ENCODE data around the gene CATSPERB. TPM values are rescaled to one million over a fixed set of nuclear protein-coding genes. Genes with fewer than 3 reads are reported as not detected.

Gene CATSPERB
- total RNA-seq, 1 experiment from 2014 or later, result 2.1 TPM

GRCh38 chr14:91647856-91648255 is 84.0 kb downstream of the CATSPERB start:
- Mint-ChIP-seq H3K9me3 (ENCODE audit: unreplicated experiment) (peaks cover 4% of the 10 kb centered on the region), H3K4me3 (ENCODE audit: unreplicated experiment) (no peak overlapping the region), H3K4me1 (ENCODE audit: low read depth, unreplicated experiment) (peaks cover 8% of the 10 kb centered on the region), H3K27ac (ENCODE audit: unreplicated experiment) (no peak overlapping the region), H3K27me3 (ENCODE audit: insufficient read depth, unreplicated experiment) (no peaks in the 10 kb centered on the region), H3K36me3 (ENCODE audit: insufficient read depth, unreplicated experiment) (peaks cover 5% of the 10 kb centered on the region)
- POLR2A ChIA-PET, result no interaction called here
- CTCF ChIA-PET, result no interaction called here
- DNase-seq, result no peak
- Histone ChIP-seq H3K4me1 (peaks cover 7% of the 10 kb centered on the region), H3K9me3 (no peaks in the 10 kb centered on the region), H3K27me3 (replicated peaks; ENCODE audit: control insufficient read depth, insufficient read depth, low read length) (no peaks in the 10 kb centered on the region), H3K4me3 (ENCODE audit: low read depth, low read length) (no peak overlapping the region), H3K36me3 (ENCODE audit: control insufficient read depth, insufficient read depth, low read length) (no peaks in the 10 kb centered on the region)
- intact Hi-C loops (cut with micrococcal nuclease; ENCODE audit: unreplicated experiment), result no loop called here
- BruUV-seq (replicated peaks), result no TSS peak
- no peak for TF ChIP-seq CTCF (IDR thresholded peaks at IDR 0.05; ENCODE audit: insufficient read depth in 1 of 2, low read depth in 1 of 2, low read length in 1 of 2, severe bottlenecking in 1 of 2, unreplicated experiment in 1 of 2)

GRCh38 chr14:91636604-91637003 is 95.3 kb downstream of the CATSPERB start:
- Mint-ChIP-seq H3K27me3 (ENCODE audit: insufficient read depth, unreplicated experiment) (no peaks in the 10 kb centered on the region), H3K9me3 (ENCODE audit: unreplicated experiment) (no peaks in the 10 kb centered on the region), H3K4me3 (ENCODE audit: unreplicated experiment) (no peak overlapping the region), H3K36me3 (ENCODE audit: insufficient read depth, unreplicated experiment) (no peaks in the 10 kb centered on the region), H3K27ac (ENCODE audit: unreplicated experiment) (no peak overlapping the region), H3K4me1 (ENCODE audit: low read depth, unreplicated experiment) (no peaks in the 10 kb centered on the region)
- no peak overlapping the region for H3K4me3 ChIP-seq (ENCODE audit: low read depth, low read length)
- ChIA-PET CTCF (no interaction called here), POLR2A (no interaction called here)
- intact Hi-C loops (cut with micrococcal nuclease; ENCODE audit: unreplicated experiment), result no loop called here
- H3K27me3 ChIP-seq (replicated peaks; ENCODE audit: control insufficient read depth, insufficient read depth, low read length), result no peaks in the 10 kb centered on the region
- no peaks in the 10 kb centered on the region for H3K9me3 ChIP-seq
- no peaks in the 10 kb centered on the region for H3K36me3 ChIP-seq (ENCODE audit: control insufficient read depth, insufficient read depth, low read length)
- TF ChIP-seq CTCF (IDR thresholded peaks at IDR 0.05; ENCODE audit: insufficient read depth in 1 of 2, low read depth in 1 of 2, low read length in 1 of 2, severe bottlenecking in 1 of 2, unreplicated experiment in 1 of 2), result no peak
- no TSS peak for BruUV-seq (replicated peaks)
- H3K4me1 ChIP-seq, result no peaks in the 10 kb centered on the region
- no peak for DNase-seq

- no peak for DNase-seq
- H3K27ac Mint-ChIP-seq (ENCODE audit: unreplicated experiment), result no peak overlapping the region
- Histone ChIP-seq H3K4me3 (ENCODE audit: low read depth, low read length) (no peak overlapping the region), H3K27me3 (replicated peaks; ENCODE audit: control insufficient read depth, insufficient read depth, low read length) (no peaks in the 10 kb centered on the region), H3K9me3 (no peaks in the 10 kb centered on the region), H3K36me3 (ENCODE audit: control insufficient read depth, insufficient read depth, low read length) (no peaks in the 10 kb centered on the region), H3K4me1 (no peaks in the 10 kb centered on the region)
- no peaks in the 10 kb centered on the region for H3K36me3 Mint-ChIP-seq (ENCODE audit: insufficient read depth, unreplicated experiment)
- no peaks in the 10 kb centered on the region for H3K27me3 Mint-ChIP-seq (ENCODE audit: insufficient read depth, unreplicated experiment)
- no peaks in the 10 kb centered on the region for H3K9me3 Mint-ChIP-seq (ENCODE audit: unreplicated experiment)
- ChIA-PET CTCF (no interaction called here), POLR2A (no interaction called here)
- BruUV-seq (replicated peaks), result no TSS peak
- TF ChIP-seq CTCF (IDR thresholded peaks at IDR 0.05; ENCODE audit: insufficient read depth in 1 of 2, low read depth in 1 of 2, low read length in 1 of 2, severe bottlenecking in 1 of 2, unreplicated experiment in 1 of 2), result no peak
- no peaks in the 10 kb centered on the region for H3K4me1 Mint-ChIP-seq (ENCODE audit: low read depth, unreplicated experiment)
- H3K4me3 Mint-ChIP-seq (ENCODE audit: unreplicated experiment), result no peak overlapping the region
- intact Hi-C loops (cut with micrococcal nuclease; ENCODE audit: unreplicated experiment), result no loop called here
Measured at GRCh38 chr14:91624757-91625156, 107.1 kb downstream of the CATSPERB start.

Data from Caco-2 (cell line).